Activated naive CD4-positive, alpha-beta T cell treated with anti-CD3 and anti-CD28 coated beads, Interleukin-2, amount 50 U/mL, for 24 hours (primary cell): ENCODE measurements around the gene FAM20B.

Experiments used
- H3K27ac Mint-ChIP-seq: one replicate; pipeline ENCODE4 v1.8.0; 2021; ENCODE audit warnings: mild to moderate bottlenecking, mixed read lengths
- H3K27me3 Mint-ChIP-seq: one replicate; pipeline ENCODE4 v1.8.0; 2021; ENCODE audit warnings: mixed read lengths
- H3K36me3 Mint-ChIP-seq: one replicate; pipeline ENCODE4 v1.8.0; 2021; ENCODE audit warnings: mixed read lengths
- H3K4me1 Mint-ChIP-seq: one replicate; pipeline ENCODE4 v1.8.0; 2021; ENCODE audit warnings: mixed read lengths
- H3K4me3 Mint-ChIP-seq: one replicate; pipeline ENCODE4 v1.8.0; 2021; ENCODE audit warnings: mild to moderate bottlenecking, mixed read lengths
- H3K9me3 Mint-ChIP-seq: one replicate; pipeline ENCODE4 v1.8.0; 2021; ENCODE audit warnings: mixed read lengths

The FAM20B gene

GRCh38 chr1:179014123-179014522 is 11.6 kb upstream of the FAM20B start:
- Mint-ChIP-seq H3K4me3 (no peak overlapping the region), H3K27ac (no peak overlapping the region), H3K9me3 (no peaks in the 10 kb centered on the region), H3K36me3 (no peaks in the 10 kb centered on the region), H3K27me3 (no peaks in the 10 kb centered on the region), H3K4me1 (no peaks in the 10 kb centered on the region)

GRCh38 chr1:179015396-179015795 is 10.3 kb upstream of the FAM20B start:
- no peaks in the 10 kb centered on the region for H3K4me1 Mint-ChIP-seq
- H3K27me3 Mint-ChIP-seq: no peaks in the 10 kb centered on the region
- no peaks in the 10 kb centered on the region for H3K36me3 Mint-ChIP-seq
- no peaks in the 10 kb centered on the region for H3K9me3 Mint-ChIP-seq
- no peak overlapping the region for H3K27ac Mint-ChIP-seq
- no peak overlapping the region for H3K4me3 Mint-ChIP-seq

DNA sequence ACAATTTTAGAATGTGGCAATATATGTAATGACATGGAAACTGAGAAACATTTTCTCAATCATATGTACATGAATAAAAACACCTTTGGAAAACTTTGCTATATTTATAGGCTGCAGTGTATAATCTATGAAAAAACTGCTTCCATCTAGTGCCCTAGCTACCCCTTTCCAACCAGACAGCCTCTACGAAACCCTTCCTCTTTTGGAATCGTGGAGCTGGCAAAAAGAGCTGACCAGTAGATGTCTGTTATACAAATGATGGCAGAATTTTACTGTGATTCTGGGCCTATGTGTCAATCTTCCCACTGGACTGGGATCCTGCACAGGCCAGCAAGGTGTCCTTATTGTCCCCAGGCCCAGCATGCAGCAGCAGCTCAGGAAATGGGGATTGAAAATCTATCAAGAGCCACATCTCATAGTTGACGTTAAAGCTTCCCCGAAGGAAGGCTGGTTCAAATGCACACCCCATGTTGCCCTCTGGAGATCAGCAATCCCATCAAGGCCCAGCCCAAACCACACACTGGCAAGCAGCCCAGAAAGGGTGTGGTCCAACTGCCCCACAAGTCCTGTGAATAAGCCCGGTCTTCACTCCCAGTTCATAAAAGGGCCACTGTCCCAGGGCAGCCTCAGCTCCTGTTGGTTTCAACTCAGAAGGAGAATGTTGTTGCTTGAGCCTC is 8.8 kb upstream of the FAM20B start:
- Mint-ChIP-seq H3K36me3 (no peaks in the 10 kb centered on the region), H3K9me3 (no peaks in the 10 kb centered on the region), H3K27me3 (no peaks in the 10 kb centered on the region), H3K4me3 (no peak overlapping the region), H3K4me1 (no peaks in the 10 kb centered on the region), H3K27ac (no peak overlapping the region)

GRCh38 chr1:179017383-179018326 is 8.0 kb upstream of the FAM20B start:
- Mint-ChIP-seq H3K4me3 (no peak overlapping the region), H3K36me3 (no peaks in the 10 kb centered on the region), H3K4me1 (no peaks in the 10 kb centered on the region)

DNA sequence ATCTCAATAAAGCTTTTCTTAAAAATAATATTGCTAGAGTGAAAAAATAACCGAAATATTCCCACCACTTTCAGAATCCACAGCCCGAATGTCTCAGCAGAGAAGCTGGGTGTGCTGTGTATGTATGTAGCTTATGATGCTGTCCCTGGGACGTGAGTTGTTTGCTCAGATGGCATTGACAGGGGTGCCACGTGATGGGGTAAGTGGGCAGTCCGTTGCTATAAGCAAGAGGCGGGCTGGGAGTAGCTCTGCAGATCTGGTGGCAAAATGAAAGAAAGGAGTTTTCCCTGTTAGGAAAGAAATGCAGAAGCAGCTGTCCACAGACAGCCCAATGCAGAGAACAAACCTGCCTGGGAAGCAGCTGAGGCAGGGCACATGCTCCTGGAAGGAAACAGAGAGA is 3.8 kb upstream of the FAM20B start:
- Mint-ChIP-seq H3K4me3 (no peak overlapping the region), H3K27me3 (no peaks in the 10 kb centered on the region), H3K27ac (no peak overlapping the region), H3K9me3 (no peaks in the 10 kb centered on the region), H3K4me1 (peaks cover 13% of the 10 kb centered on the region), H3K36me3 (no peaks in the 10 kb centered on the region)

More at GRCh38 chr1:179017383-179018326, 8.0 kb upstream of the FAM20B start:
- no peaks in the 10 kb centered on the region for H3K9me3 Mint-ChIP-seq
- H3K27ac Mint-ChIP-seq: no peak overlapping the region
- H3K27me3 Mint-ChIP-seq: no peaks in the 10 kb centered on the region

DNA sequence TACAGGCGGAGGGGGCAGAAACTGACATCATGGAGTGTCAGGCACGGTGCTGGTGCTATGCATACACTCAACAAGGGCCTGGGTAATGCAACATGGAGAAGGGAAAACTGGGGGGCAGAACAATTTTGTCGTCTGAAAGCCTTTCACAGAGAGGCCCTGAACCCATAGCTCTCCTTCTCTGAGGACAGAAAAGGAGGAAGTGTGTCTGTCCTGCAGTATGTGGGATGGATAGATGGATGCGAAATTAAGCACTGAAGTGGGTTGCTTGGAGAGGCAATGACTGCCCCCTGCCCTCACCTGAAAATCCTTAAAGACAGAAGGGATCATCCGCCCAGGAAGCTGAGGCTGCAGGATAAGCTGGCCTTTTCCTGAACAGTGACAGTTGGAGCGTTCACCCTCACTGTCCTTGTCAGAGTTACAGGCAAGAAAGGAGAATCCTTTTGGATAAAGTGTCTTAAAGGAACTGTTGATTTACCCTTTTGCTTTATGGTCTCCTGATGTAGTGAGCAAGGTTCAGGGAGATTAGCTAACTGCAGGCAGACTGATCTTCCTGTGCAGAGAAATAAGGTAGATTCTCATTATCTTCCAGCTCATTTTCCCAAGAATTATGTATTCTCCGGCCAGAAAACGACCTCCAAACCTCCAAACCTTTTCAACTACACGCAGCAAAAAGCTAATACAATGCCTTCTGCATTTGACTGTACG is 1.6 kb upstream of the FAM20B start:
- Mint-ChIP-seq H3K27me3 (no peaks in the 10 kb centered on the region), H3K27ac (no peak overlapping the region), H3K9me3 (no peaks in the 10 kb centered on the region), H3K36me3 (no peaks in the 10 kb centered on the region), H3K4me3 (no peak overlapping the region), H3K4me1 (peaks cover 33% of the 10 kb centered on the region)

DNA sequence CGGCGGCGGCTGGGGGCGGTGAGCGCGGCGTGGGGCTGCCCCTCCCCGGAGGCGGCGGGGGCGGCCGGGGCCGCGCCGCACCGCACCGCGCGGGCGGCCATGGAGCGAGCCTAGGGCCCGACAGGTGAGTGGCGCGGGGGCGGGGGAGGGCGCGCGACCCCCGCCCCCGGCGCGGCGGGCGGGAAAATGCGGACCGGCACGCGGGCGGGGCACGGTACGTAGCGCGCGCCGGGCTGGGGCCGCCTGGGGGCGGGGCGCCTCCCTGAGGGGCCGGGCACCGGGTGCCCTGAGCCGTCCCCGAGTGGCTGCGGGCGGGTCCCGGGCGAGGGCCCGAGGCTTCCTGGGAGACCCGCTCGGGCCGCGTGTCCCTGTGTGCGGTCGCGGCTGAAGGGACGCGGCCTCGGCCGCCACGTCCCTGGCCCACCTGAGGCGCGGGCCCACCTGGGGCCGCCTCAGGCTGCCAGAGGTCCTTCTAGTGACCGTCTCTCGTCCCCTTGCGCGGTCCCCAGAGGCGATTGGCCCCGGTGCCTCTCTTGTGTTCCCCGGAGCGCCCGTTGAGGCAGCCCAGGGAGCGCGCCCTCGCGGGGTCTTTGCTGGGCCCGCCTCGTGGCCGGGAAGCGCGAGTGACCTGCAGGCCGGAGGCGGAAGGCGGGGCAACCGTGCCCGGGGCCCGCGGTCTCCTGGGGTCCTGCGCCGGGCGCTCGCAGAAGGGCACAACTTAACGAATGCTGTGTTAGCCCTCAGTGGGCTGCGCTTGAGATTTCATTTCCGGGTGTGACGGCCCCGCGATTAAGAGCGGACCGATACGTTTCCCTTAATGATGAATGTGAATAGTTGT is 500 bp downstream of the FAM20B start:
- H3K9me3 Mint-ChIP-seq: no peaks in the 10 kb centered on the region
- no peaks in the 10 kb centered on the region for H3K27me3 Mint-ChIP-seq
- H3K27ac Mint-ChIP-seq: peak overlapping the region; percentile 92
- H3K4me1 Mint-ChIP-seq: peaks cover 54% of the 10 kb centered on the region
- peak overlapping the region; percentile 95 for H3K4me3 Mint-ChIP-seq
- no peaks in the 10 kb centered on the region for H3K36me3 Mint-ChIP-seq

DNA sequence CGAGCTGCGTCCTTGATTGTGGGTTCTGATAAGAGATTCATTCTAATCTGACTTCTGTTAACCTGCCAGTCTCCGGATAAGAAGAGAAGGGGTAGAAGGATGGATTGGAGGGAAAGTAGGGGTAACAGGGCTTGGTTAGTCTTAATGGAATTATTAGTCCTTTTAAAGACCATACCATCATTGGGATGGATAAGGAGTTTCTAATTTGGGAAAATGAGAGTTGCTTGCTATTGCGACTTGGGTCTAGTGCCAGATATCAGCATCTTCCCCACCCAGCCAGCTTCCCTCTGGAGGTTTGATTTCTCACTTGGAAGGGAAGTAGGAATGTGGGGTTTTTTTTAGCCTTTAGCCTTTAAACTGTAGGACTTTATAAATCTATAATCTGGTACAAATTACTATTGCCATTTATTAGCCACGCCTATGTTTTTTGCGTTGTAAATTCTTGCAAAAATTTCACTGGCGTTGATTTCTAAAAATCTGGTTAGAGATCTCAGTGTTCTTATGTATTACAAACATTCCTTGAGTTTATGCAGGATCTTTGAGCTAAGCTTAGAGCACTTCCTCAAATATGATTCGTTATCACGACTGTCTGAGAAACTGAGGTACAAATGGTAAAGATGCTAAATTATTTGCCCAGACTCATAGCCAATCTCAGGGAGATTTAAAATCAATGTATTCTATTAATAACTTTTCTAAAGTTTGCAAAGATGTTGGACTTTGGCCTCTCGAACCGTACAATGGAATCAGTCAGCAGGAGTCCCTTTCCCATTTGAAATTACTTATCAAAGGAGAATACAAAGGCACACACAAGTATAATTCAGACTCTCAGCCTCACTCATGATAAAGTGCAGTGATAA is 1.3 kb downstream of the FAM20B start:
- Mint-ChIP-seq H3K27me3 (no peaks in the 10 kb centered on the region), H3K4me3 (peak overlapping the region; percentile 95), H3K9me3 (no peaks in the 10 kb centered on the region), H3K27ac (peak overlapping the region; percentile 92), H3K4me1 (peaks cover 63% of the 10 kb centered on the region), H3K36me3 (no peaks in the 10 kb centered on the region)

DNA sequence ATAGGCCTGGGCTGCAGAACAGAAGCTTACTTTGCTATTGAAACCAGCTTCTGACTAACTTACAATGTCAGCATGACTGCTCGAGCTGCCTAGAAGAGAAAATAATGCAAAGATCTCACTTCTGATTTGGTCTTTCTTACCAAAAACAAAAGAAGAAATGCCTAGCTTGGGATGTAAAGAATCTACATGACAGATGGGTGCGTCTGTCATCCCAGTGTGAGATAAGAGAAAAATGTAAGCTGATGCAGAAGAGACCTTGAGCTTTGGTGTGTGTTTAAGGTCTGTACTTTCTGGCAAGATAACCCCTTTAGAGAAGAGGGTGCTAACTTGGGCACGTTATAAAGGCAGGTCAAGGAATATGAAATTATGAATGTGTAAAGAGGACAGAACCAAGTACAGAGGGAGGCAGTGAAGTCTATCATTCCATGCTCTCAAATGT is 3.6 kb downstream of the FAM20B start:
- no peaks in the 10 kb centered on the region for H3K27me3 Mint-ChIP-seq
- H3K36me3 Mint-ChIP-seq: no peaks in the 10 kb centered on the region
- H3K27ac Mint-ChIP-seq: peak overlapping the region; percentile 64
- no peaks in the 10 kb centered on the region for H3K9me3 Mint-ChIP-seq
- peak overlapping the region; percentile 49 for H3K4me3 Mint-ChIP-seq
- peaks cover 79% of the 10 kb centered on the region for H3K4me1 Mint-ChIP-seq

DNA sequence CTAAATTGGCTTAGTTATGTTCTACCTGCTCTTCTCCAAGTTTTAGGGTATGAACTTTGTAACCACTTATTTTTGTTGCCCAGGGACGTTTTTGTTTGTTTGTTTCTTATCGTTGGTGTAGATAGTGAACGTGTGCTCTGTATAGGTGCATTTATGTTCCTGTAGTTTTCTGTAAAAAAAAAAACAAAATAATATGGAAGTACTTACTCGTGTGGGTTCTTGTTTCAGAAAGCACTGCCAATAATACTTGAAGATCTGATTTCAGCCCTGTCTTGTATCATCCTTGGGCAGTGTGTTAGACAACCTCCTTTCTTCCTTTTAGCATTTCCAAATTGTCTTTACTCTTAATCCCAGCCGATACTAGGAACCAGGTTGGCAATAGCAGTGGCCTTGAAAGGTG is 4.4 kb downstream of the FAM20B start:
- Mint-ChIP-seq H3K9me3 (no peaks in the 10 kb centered on the region), H3K4me3 (no peak overlapping the region), H3K36me3 (no peaks in the 10 kb centered on the region), H3K27me3 (no peaks in the 10 kb centered on the region), H3K4me1 (peaks cover 82% of the 10 kb centered on the region), H3K27ac (peak overlapping the region; percentile 38)

DNA sequence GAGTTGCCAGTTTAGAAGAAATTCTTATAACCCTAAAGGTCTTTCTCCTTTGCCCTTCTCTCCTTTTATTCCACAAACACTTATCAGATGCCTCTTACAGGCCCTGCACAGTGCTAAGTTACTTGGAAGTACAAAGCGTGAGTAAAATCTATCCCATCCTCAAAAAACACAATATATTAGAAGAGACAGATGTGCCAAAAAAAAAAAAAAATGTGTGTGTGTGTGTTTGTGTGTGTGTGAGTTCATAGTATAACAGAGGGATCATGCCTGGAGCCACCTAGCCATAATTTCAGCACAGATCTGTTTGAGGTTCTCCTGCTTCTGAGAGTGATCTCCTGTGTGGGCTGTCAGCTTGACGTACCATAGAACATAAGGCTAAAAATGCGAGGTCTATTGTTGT is 5.0 kb downstream of the FAM20B start:
- Mint-ChIP-seq H3K36me3 (no peaks in the 10 kb centered on the region), H3K27me3 (no peaks in the 10 kb centered on the region), H3K4me3 (peak overlapping the region; percentile 53), H3K4me1 (peaks cover 84% of the 10 kb centered on the region), H3K27ac (peak overlapping the region; percentile 63), H3K9me3 (no peaks in the 10 kb centered on the region)

DNA sequence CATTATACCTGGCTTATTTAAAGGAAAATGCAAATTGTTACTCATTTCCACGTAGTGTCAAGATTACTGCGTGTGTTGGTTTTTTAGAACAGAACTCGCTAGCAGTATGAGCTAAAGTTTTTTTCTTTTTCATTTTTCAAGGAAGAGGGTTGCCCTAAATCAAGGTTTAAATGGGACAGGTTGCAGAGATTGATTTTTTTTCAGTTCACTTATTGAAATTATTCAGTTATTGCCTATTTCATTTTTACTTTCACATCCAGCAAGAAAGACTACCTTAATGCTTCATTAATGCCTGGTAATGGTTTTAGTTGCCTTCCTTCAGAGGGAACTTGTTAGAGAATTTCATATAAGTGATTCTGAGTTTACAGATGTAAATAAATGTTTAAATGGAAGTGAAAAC is 5.6 kb downstream of the FAM20B start:
- Mint-ChIP-seq H3K27ac (no peak overlapping the region), H3K27me3 (no peaks in the 10 kb centered on the region), H3K4me3 (peak overlapping the region; percentile 53), H3K4me1 (peaks cover 89% of the 10 kb centered on the region), H3K9me3 (no peaks in the 10 kb centered on the region), H3K36me3 (no peaks in the 10 kb centered on the region)

GRCh38 chr1:179031855-179032513 is 6.3 kb downstream of the FAM20B start:
- Mint-ChIP-seq H3K4me3 (peak overlapping the region; percentile 15), H3K36me3 (no peaks in the 10 kb centered on the region), H3K9me3 (no peaks in the 10 kb centered on the region), H3K27ac (peak overlapping the region; percentile 6), H3K4me1 (peaks cover 90% of the 10 kb centered on the region), H3K27me3 (no peaks in the 10 kb centered on the region)

DNA sequence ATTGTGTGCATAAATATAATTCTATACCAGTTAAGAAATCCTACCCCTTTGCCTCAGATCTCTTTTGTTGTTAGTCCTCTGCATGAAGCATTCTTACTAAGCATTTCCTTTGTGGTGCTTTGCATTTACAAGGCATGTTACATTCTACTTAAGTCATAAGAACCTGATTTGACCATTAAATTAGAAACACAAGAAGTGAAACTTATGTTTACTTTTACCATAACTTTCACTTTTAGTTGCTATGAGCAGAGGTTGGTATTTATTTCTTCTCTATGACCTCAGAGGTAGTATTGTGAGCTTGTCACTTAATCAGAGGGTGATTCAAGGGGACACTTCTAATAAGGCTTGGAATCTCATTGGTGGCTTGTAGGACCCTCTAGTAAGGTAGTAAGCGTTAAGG is 9.0 kb downstream of the FAM20B start:
- Mint-ChIP-seq H3K27ac (peak overlapping the region; percentile 6), H3K4me1 (peaks cover 87% of the 10 kb centered on the region), H3K27me3 (no peaks in the 10 kb centered on the region), H3K9me3 (no peaks in the 10 kb centered on the region), H3K36me3 (no peaks in the 10 kb centered on the region), H3K4me3 (peak overlapping the region; percentile 52)
